ENCODE data around the gene MANBA.
"Not testable (repeated sequence)": the region's sequence is repeated elsewhere in the genome, so short reads cannot be mapped to it uniquely, and the experiment has no call there.

Gene MANBA

GRCh38 chr4:102667001-102667400 is 93.8 kb downstream of the MANBA start:
- DNase-seq: no peak

GRCh38 chr4:102665527-102665926 is 95.2 kb downstream of the MANBA start:
- DNase-seq: no peak

DNA sequence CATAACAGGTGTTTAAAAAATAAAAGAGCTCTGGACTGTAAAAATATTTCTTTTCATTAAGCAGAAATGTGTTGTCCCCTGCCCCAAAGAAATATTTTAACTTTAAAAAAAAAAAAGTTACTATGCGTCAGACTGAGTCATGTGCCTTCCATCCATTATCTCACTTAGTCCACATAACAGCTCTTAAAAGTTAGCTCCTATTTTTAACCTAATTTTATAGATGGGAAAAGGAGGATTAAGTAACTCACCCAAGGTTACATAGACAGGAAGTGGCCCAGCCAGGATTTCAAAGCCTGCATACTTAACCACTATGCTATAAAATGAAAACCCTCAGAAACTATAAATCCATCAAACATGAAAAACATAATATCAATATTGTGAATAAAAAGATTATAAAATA is 97.7 kb downstream of the MANBA start:
- no peak for DNase-seq

DNA sequence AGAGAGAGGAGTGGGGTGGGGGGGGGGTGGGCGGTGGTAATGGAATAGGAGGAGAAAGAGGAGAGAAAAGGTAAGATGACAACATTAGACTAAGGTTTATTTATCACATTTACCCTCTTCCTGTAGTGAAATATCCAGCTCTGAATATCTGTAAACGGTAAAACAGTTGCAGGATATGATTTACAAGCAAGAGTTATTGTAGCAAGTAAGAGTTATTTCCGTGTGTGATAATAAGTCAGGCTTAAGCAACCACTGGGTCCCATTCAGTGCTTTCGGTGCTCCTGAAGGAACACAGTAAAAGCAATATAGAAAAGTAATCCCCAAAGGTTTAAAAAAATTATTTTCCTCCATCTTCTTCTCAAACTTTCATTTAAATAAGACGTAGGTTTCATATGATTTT is 103.6 kb downstream of the MANBA start:
- no peak for DNase-seq

GRCh38 chr4:102647117-102647516 is 113.7 kb downstream of the MANBA start:
- DNase-seq: no peak

DNA sequence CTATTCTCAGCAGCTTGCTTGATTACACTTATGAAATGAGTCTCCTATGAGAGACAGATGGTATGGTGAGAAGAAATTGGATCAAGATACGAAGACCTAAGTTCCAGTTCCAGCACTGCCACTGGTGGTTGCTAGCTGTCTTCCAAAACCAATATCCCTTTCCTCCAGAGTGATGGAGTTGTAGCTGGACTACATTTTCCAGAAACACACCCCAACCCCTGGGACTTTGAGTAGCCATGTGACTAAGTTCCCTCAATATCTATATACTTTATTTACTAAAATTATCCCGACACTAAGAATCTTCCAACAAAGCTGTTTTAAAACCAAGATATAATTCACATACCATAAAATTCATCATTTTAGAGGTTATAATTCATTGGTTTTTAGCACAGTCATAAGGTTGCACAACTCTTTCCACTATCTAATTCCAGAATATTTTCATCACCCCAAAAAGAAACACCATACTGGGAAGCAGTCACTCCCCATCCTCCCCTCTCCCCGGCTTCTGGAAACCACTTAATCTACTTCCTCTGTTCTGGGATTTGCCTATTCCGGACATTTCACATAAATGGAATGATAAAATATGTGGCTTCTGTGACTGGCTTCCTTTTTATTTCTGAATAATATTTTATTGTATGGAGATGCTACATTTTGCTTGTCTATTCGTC is 118.0 kb downstream of the MANBA start:
- DNase-seq: no peak

GRCh38 chr4:102641793-102642192 is 119.0 kb downstream of the MANBA start:
- no peak for DNase-seq

- DNase-seq: no peak
Observed at GRCh38 chr4:102640669-102641068, 120.1 kb downstream of the MANBA start.

GRCh38 chr4:102639598-102639997 is 121.2 kb downstream of the MANBA start:
- DNase-seq: no peak

- DNase-seq: no peak
Observed at GRCh38 chr4:102638621-102639020, 122.1 kb downstream of the MANBA start.

GRCh38 chr4:102637391-102637790 is 123.4 kb downstream of the MANBA start:
- no peak for DNase-seq

- DNase-seq: no peak
Observed at GRCh38 chr4:102633100-102633499, 127.7 kb downstream of the MANBA start.

DNA sequence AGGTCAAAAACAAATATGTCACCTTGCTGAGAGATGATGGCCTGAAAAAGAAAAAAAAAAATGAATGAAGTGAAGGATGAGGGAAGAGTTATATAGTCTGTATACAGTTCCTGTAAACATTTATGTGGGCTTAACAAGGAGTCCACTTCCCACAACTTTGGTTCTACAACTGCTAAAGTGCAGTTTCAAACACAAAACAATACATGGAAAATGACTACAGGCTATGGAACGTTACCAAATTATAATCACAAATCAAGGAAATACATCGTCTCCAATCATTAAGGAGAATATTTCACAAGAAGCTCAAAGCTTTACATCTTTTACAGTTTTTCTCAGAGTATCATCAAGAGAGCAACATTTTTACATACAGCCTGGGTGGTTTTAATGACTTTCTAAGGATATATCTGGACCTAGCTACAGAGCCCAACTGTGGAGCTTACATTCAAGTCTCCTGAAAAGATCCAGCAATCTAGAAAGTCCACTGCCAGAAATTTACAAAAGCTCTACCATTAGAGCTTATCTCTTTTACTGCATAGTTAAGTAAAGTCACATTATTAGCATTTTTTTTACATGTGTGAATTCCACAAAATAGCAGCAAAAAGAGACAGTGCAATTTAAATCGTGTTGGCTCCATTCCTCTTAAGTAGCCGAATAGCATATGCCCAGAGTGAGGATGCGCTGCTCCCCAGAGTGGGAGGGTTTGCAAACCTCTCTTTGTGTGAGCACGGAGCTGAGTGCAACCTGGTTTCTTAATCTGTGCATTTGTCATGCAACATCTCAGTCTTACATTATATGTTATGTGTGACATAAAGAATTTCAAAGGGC is 128.3 kb downstream of the MANBA start:
- no peak for DNase-seq

DNA sequence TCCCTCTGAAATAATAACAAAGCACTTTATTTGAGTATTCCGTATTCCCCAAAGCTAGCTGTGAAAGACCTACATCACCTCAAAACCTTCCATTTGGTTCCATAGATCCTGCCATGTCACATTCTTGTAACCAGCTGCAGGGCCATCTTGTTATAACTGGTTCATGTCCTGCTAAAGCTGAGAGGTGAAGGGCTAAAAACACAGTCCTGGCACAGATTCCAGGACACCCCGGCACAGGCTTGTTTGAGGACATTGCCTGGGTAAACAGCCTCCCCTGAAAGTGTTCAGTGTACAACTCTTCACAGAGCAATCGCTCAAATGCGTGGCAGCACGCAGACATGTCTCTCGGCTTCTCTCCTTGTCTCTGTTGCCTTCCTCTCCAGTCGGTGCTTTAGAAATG is 129.2 kb downstream of the MANBA start:
- no peak for DNase-seq

DNA sequence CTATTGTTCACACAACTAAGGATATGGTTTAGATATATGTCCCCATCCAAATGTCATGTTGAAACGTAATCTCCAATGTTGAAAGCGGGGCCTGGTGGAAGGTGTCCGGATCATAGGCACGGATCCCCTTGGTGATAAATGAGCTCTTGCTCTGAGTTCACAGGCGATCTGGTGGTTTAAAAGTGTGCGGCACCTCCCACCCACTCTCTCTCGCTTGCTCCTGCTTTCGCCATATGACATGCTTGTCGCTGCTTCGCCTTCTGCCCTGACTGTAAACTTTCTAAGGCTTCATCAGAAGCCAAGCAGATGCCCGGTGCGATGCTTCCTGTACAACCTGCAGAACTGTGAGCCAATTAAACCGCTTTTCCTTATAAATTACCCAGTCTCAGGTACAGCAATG is 131.1 kb downstream of the MANBA start:
- no peak for DNase-seq

GRCh38 chr4:102627831-102628523 is 132.8 kb downstream of the MANBA start:
- no peak for DNase-seq

GRCh38 chr4:102625232-102625930 is 135.4 kb downstream of the MANBA start:
- DNase-seq: peak; percentile 71

GRCh38 chr4:102624505-102624904 is 136.3 kb downstream of the MANBA start:
- no peak for DNase-seq

DNA sequence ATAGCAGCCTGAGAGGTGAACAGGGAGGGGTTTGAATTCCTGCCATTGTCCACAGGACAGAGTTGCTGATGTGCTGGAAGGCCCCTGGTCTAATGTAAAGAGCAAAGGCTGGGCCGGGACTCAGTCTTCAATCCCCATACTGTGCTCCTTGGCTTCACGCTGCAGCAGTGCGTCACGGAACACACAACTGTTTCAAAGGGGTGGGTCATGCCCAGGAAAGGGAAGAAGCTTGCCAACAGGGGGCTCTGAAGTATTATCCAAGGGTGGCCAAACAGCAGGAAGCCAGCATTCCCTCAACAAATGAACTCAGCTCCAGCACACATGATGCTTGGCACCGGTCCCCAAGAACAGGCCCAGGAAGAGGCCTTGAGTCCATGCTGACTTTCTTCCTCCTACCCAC is 137.1 kb downstream of the MANBA start:
- DNase-seq: no peak

GRCh38 chr4:102620697-102621497 is 139.9 kb downstream of the MANBA start:
- no peak for DNase-seq

GRCh38 chr4:102619776-102620631 is 140.8 kb downstream of the MANBA start:
- DNase-seq: not testable (repeated sequence)
